GM12878 (cell line): ENCODE results near the gene ARSD. TPM values are rescaled to one million over a fixed set of nuclear protein-coding genes. Genes with fewer than 3 reads are reported as not detected.
A peak's percentile ranks its signal among the peaks of the same experiment; 100 is the strongest.

ENCODE experiments used
- ATAC-seq: fragments of 200-7000 bp; cut with Tn5 transposase; 3 replicates; pipeline ENCODE4 v1.9.1; 2020; ENCODE audit warnings: mild to moderate bottlenecking, moderate library complexity
- BruUV-seq: library from RNA; stranded (reverse); fragments of 400-500 nt; replicated peaks from 2 replicates; lab custom pipeline; 2021; lab: Mats Ljungman, UMichigan
- CTCF ChIA-PET: fragments of 300-600 bp; sonication (Branson Sonifier 250); formaldehyde crosslinking; extraction: SDS; loops from one replicate; lab custom pipeline; 2021; ENCODE audit warnings: inconsistent platforms; lab: Yijun Ruan, JAX
- POLR2A ChIA-PET: fragments of 350-600 bp; formaldehyde crosslinking; extraction: SDS; loops from one replicate; lab custom pipeline; 2021; ENCODE audit warnings: inconsistent platforms; lab: Charles Lee
- RAD21 ChIA-PET: fragments of 300-600 bp; sonication (Branson Sonifier 250); formaldehyde crosslinking; loops from one replicate; lab custom pipeline; 2023; ENCODE audit warnings: antibody characterized with exemption; ENCODE audit not compliant: unreplicated experiment; lab: Charles Lee
- SMC1A ChIA-PET: fragments of 300-600 bp; sonication (Branson Sonifier 250); formaldehyde crosslinking; loops from one replicate; lab custom pipeline; 2023; ENCODE audit not compliant: unreplicated experiment, uncharacterized antibody; lab: Charles Lee
- DNase-seq: peaks from one replicate; pipeline ENCODE4 v3.0.0-alpha.2; 2011; ENCODE audit warnings: low read depth, low spot score
- FAIRE-seq: peaks from 3 replicates; lab custom pipeline; 2011; peaks lifted over from hg19 to GRCh38; lab: Jason Lieb, UNC
- H2AFZ ChIP-seq: 2 replicates; pipeline ENCODE4 v1.6.0; 2011; ENCODE audit warnings: low read depth, low read length, control low read depth; ENCODE audit not compliant: control insufficient read depth
- H3K27ac ChIP-seq: 2 replicates; pipeline ENCODE4 v1.5.1; 2011; ENCODE audit warnings: control low read depth; ENCODE audit not compliant: control insufficient read depth, insufficient read depth
- H3K27me3 ChIP-seq, 2 experiments: replicated peaks in 1 of 2; 2 replicates each; pipeline versions ENCODE4 v1.6.0 to v1.6.1; 2011; ENCODE audit warnings: low read length in 1 of 2; ENCODE audit not compliant: control insufficient read depth in 2 of 2, insufficient read depth in 2 of 2
- H3K36me3 ChIP-seq, 2 experiments: 2 replicates each; pipeline ENCODE4 v1.5.1; 2011; ENCODE audit warnings: low read length in 1 of 2; ENCODE audit not compliant: control insufficient read depth in 2 of 2, insufficient read depth in 2 of 2
- H3K4me1 ChIP-seq: 2 replicates; pipeline ENCODE4 v1.6.1; 2011; ENCODE audit warnings: mild to moderate bottlenecking, low read length, moderate library complexity, mixed read lengths; ENCODE audit not compliant: control insufficient read depth, insufficient read depth
- H3K4me2 ChIP-seq: 2 replicates; pipeline ENCODE4 v1.6.0; 2011; ENCODE audit warnings: control low read depth; ENCODE audit not compliant: control insufficient read depth, insufficient read depth
- H3K4me3 ChIP-seq: fragments of 200-600 bp; sonication (generic); 2 replicates; pipeline ENCODE4 v1.5.1; 2016
- H3K79me2 ChIP-seq: 2 replicates; pipeline ENCODE4 v1.6.0; 2011; ENCODE audit warnings: low read length; ENCODE audit not compliant: control insufficient read depth, insufficient read depth
- H3K9ac ChIP-seq: 2 replicates; pipeline ENCODE4 v1.8.0; 2011; ENCODE audit warnings: low read length, control low read depth, mixed read lengths; ENCODE audit not compliant: control insufficient read depth, insufficient read depth
- H3K9me3 ChIP-seq: replicated peaks from 3 replicates; pipeline ENCODE4 v1.5.1; 2011; ENCODE audit warnings: mild to moderate bottlenecking, low read length; ENCODE audit not compliant: control insufficient read depth, insufficient read depth
- H4K20me1 ChIP-seq: 2 replicates; pipeline ENCODE4 v1.6.0; 2011; ENCODE audit not compliant: control insufficient read depth, insufficient read depth
- WRNIP1 ChIP-seq: IDR thresholded peaks from 2 replicates; pipeline ENCODE4 v1.6.1; 2011; ENCODE audit warnings: low read depth, low read length, improper control_type of control experiment, borderline replicate concordance
- WGBS: methylation state at CpG from one replicate; pipeline ENCODE4 v1.1.6; 2016; ENCODE audit warnings: low lambda C conversion rate; ENCODE audit not compliant: insufficient replicate concordance, insufficient coverage; ENCODE audit errors: missing lambda C conversion rate; 5-methylcytosine and 5-hydroxymethylcytosine counted together
- in situ Hi-C: fragments of 300-500 bp; cut with MboI; formaldehyde crosslinking; loops from 9 replicates; pipeline ENCODE4 v1.14.3; 2018; ENCODE audit warnings: mixed read lengths
- intact Hi-C: fragments of 100-400 bp; cut with micrococcal nuclease; formaldehyde crosslinking; loops from one replicate; pipeline ENCODE4 v1.14.2; 2022; ENCODE audit not compliant: unreplicated experiment
- polyA plus RNA-seq, 11 experiments: library from polyadenylated mRNA; depleted of rRNA in 4 of 11; unstranded in 6 of 11; stranded (reverse) in 5 of 11; fragments of >200 nt; fragmentation: Nextera tagmentation in 4 of 11; fragmentation: Illumina TruSeq in 1 of 11; extraction: Ambion mirVana in 4 of 11; extraction: Trizol in 1 of 11; gene quantifications; 1 replicate in 1 of 11; 2 replicates in 10 of 11; pipeline versions ENCODE4 v1.2.1 to v1.2.3, GENCODE V29; 2011 to 2016; ENCODE audit warnings: inconsistent platforms in 2 of 11, missing spikeins in 2 of 11, low read depth in 1 of 11
- total RNA-seq, 4 experiments: library from RNA; depleted of rRNA in 3 of 4; stranded (reverse); fragments of >200 nt in 3 of 4; fragmentation: Illumina TruSeq in 1 of 4; extraction: Trizol in 1 of 4; gene quantifications; 2 replicates each; pipeline versions ENCODE4 v1.2.1 to v1.2.3, GENCODE V29; 2013 to 2021

The ARSD gene
- total and polyA plus RNA-seq, 10 of the 15 experiments (the other 5 are each of a cell fraction or from before 2014, with no cell fraction given), result 0.05 to 1.5 (median 0.43) TPM

DNA sequence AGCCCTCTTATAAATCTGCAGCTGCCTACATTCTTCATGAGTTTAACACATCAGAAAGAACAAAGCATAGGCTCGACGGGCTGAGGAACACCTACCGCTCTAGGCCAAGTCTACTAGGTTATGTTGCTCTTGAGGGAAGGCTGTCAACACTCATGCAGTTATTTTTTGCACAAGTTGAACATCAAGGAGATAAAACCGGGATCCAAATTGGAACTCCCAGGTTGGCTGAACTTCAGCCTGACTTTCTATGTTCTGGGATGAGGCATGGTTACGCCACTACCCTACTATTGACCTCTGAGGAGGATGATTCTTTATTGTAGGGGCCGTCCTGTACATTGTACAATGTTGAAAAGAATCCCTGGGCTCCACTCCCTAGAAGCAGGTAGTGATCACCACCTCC, 39.9 kb upstream of the ARSD start:
- Histone ChIP-seq H3K4me1 (no peaks in the 10 kb centered on the region), H3K79me2 (no peaks in the 10 kb centered on the region), H3K4me2 (no peak overlapping the region), H3K9me3 (no peaks in the 10 kb centered on the region; the same call in 2 of the 3 replicates), H2AFZ (no peak overlapping the region), H3K27me3 (no peaks in the 10 kb centered on the region), H3K9ac (no peak overlapping the region), H3K27ac (no peak overlapping the region), H3K36me3 (no peaks in the 10 kb centered on the region), H3K4me3 (no peak overlapping the region), H4K20me1 (no peaks in the 10 kb centered on the region)
- no peak for FAIRE-seq
- no peak for ATAC-seq
- ChIA-PET RAD21 (no interaction called here), POLR2A (no interaction called here), SMC1A (no interaction called here), CTCF (no interaction called here)
- 52% methylated on average over 6 of the region's 6 CpGs for WGBS
- BruUV-seq, result no TSS peak
- in situ Hi-C loops, result no loop called here
- no peak for TF ChIP-seq WRNIP1
- DNase-seq, result no peak
- intact Hi-C loops, result no loop called here

DNA sequence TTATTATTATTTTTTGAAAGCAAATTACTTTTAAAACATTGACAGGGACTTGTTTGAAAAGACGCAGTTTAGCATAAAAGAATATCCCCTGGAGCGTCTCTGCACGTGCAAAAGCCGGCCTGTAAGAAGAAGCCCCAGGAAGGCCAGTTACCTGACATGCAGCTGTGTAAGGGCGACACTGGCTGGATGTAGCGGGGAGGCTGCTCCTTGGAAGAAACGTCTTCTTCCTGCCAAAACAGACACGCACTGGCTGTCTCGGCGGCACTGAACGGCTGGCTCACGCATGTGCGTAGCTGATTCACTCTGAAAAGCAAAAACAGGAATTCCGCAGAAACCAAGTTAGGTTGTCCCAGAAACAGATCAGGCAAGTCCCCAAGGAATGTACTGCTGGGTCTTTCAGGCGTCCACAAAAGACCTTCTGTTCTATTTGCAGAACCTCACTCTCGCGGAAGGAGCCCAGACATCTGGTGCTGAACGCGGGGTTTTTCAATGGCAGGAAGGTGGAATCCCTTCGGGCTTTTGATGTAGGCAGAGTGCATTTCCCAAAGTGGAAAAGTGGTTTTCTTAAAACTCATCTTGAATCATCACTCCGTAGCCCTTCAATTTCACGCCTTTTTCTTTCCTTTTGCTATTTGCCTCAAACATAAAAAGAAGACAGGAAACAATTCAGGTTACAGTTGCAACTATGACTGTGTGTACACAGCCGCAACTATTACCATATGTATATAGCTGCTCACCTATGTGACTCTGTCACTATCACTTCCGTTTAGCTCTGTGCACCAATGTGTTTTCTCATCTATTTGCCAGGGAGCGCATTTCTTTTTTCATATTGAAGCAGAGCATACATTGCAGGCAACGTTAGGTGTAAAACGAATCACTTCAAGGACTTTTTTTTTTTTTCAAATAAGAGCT, 39.1 kb upstream of the ARSD start:
- Histone ChIP-seq H3K9ac (no peak overlapping the region), H3K36me3 (no peaks in the 10 kb centered on the region), H3K27me3 (no peaks in the 10 kb centered on the region), H3K4me1 (no peaks in the 10 kb centered on the region), H3K27ac (no peak overlapping the region), H3K9me3 (no peaks in the 10 kb centered on the region; the same call in 2 of the 3 replicates), H2AFZ (no peak overlapping the region; the same call in 1 of the 2 replicates), H3K79me2 (no peaks in the 10 kb centered on the region), H3K4me3 (no peak overlapping the region), H4K20me1 (no peaks in the 10 kb centered on the region), H3K4me2 (0 out of 2 replicates have a peak overlapping the region, but pooled peaks have one; percentile 25)
- intact Hi-C loops (no loop called here), in situ Hi-C loops (no loop called here)
- no peak for TF ChIP-seq WRNIP1
- WGBS, result 37% methylated on average over 27 of the region's 27 CpGs
- ATAC-seq (peak; percentile 26; the same call in 1 of the 3 replicates), DNase-seq (no peak), FAIRE-seq (no peak)
- CTCF ChIA-PET, result no interaction called here
- BruUV-seq, result no TSS peak
- SMC1A ChIA-PET, result no interaction called here
- RAD21 ChIA-PET, result no interaction called here
- POLR2A ChIA-PET, result no interaction called here
